ENCODE measurements around the gene ATP1B1.
A peak's percentile ranks its signal among the peaks of the same experiment; 100 is the strongest.

The ATP1B1 gene

DNA sequence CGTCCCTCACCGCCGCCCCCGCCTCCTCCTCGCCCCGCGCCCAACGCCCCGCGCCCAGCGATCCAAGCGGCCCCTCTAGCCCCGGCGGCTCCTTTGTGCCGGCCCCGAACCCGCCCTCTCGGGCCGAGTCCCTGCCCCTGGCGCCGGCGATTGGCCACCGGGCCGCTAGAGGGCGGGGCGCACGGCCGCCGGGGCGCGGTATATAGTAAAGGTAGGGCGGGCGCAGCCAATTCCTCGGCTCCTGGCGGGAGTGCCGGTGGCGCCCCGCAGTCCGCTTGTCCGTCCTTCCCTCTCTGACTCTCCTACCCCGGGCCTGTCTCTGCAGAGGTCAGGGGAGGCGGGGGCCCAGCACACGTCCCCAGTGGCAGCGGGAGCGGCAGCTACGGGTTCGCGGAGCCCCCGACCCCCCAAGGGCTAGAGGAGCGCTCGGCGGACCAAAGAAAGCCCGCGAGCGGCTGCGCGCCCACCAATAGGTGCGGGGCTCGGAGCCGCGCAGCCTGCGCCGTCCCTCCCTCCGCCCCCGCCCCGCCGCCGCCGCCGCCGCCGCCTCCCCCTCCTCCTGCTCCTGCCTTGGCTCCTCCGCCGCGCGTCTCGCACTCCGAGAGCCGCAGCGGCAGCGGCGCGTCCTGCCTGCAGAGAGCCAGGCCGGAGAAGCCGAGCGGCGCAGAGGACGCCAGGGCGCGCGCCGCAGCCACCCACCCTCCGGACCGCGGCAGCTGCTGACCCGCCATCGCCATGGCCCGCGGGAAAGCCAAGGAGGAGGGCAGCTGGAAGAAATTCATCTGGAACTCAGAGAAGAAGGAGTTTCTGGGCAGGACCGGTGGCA, at the start of gene ATP1B1:
ATP1B1 (plus strand) TSS at position 596 of the 826 bp plus-strand sequence; CDS start at position 736, 140 bp downstream.
- DNase-seq = peak; percentile 96

DNA sequence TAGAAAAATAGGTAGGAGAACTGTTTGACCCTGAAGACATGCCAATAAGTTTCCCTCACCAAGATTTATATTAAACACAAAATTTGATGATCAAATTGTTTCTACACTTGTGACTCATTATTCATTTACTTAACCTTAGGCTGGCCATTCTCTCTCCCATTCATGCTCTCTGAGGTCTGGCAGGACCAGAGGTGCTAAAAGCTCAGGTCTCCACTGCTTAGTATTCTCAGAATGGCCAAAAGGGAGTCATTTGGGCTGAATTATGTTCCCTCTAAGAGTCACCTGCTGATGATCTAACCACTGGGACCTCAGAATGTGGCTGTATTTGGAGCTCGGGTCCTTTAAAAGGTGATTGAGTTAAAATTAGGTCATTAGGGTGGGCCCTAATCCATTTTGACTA, 47.1 kb upstream of the ATP1B1 start:
- DNase-seq = no peak

DNA sequence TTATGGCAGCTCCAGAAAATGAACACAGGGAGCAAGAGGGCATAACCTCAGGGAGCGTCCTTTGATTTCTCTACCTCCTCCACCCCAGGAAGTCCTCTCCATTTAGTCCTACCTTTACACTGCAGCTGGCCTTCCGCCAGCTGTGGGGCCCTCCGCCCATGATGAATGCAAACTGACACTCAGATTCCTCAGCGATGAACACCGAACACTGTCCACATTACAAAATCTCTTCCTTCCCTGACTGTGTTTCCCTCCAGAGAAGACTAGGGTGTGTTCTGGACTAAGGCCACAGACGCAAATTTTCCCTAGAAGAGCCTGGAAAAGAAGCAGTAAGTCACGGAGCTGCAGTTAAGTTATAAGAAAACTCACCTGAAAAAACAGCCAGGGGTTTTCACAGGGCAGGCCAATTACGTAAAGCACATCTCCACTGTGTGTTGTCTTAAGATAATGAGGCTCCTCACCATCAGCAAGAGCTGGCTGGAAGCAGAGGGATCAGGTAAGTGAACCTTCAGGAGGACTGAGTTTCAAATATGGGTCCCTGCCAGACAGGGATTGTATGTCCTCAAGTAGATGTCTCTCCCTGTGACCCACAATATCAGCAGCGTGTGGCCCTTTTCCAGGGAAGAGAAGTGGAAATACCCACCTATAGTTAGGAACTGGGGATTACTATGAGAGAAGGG, 46.3 kb upstream of the ATP1B1 start:
- no peak for DNase-seq

DNA sequence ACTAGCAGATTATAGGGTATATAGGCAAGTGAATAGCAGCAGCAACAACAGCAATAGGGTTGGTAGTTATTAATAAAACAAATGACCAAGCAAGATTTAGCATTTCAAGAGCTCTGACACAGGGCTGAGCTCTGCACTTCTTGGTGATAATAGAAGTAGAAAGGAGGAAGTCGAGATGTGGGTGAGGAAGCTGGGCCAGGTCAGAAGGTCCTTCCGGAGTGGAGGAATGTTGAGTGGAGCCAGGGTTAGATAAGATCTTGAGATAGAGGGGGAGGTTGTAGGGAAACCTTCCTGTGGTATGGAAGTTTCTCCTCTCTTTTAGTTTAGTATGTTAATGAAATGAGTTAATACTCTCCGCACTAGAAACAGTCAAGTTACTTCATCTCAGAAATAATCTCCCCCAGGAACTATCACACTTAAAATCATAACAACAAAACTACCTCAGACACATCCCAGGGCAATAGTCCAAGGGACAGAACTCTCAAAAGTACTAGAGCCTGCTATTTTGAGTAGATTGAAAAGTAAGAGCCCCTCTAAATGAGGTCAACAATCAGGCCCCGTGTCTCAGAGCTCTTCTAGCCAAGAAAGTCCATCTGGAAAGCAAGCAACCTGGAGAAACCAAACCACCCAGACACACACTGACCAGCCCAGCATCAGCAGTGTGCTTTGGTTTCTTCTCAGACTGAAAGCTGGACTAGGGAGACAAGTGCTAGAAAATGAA, 45.4 kb upstream of the ATP1B1 start:
- no peak for DNase-seq

DNA sequence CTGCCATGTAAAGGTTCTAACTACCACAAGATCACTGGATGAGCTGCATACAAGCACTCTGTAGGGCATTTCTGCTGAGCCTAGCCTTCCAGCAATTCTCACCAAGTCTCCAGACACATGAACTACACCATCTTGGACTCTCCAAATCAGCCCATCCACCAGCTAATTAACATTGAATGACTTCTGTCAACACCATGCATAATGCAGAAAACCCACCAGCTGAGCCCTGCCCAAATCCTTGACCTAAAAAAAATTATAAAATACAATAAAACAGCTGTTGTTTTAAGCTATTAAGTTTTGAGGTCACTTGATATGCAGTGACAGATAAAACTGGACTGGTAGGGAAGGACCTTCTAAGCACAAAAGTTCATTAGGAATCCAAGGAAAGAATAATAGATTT, 44.3 kb upstream of the ATP1B1 start:
- no peak for DNase-seq

DNA sequence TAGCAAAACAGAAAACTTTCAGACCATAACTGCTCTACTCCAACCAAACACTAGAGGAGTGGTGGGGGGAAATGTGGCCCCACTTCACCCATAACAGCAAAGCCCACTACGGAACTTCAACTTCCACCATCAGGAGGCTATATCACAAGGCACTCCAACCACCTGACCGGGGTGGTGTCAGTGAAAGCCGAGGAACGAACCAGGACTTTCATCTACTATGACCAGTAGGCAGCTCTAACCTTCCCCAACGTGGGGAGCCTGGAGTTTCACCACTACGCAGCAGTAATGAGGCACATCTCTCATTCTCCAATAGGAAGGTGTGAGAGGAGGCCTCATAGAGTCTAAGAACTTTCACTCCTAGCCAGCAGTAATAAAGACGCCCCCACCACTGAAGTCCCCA, 42.4 kb upstream of the ATP1B1 start:
- DNase-seq = no peak

DNA sequence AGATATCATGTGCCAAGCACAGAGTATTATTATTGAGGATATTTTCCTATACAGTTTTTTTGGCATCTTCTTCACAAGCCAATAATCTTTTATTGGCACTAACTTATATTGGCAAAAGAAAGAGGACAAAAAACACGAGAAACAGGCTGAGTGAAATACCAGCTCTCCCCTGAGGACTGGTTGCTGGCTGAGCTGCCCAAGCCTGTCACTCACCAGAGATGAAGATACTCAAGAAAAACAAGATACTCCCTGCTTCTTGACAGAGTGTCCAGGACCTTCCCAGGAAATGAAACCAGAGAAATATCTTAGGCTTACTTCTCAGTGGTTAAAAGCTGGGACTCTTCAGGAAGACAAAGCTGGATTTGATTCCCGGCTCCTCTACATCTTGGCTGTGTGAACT, 35.9 kb upstream of the ATP1B1 start:
- DNase-seq = no peak

DNA sequence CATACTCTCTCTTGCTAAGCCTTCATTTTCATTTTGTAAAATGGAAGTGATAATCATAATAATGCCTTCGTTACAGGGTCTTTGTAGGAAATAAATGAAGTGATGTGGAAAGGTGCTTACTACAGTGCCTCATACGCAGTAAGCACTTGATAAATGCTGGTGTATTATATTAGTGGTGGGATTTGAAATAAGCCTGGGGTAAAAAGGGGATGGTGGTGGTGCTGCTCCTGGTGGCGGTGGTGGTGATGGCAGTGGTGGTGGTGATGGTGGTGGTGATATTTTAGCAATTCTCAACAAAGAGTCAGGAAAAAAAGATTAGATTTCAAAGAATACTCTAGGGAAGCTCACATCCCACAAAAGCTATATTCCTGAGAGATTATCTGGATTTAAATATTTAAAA, 35.5 kb upstream of the ATP1B1 start:
- DNase-seq = no peak

DNA sequence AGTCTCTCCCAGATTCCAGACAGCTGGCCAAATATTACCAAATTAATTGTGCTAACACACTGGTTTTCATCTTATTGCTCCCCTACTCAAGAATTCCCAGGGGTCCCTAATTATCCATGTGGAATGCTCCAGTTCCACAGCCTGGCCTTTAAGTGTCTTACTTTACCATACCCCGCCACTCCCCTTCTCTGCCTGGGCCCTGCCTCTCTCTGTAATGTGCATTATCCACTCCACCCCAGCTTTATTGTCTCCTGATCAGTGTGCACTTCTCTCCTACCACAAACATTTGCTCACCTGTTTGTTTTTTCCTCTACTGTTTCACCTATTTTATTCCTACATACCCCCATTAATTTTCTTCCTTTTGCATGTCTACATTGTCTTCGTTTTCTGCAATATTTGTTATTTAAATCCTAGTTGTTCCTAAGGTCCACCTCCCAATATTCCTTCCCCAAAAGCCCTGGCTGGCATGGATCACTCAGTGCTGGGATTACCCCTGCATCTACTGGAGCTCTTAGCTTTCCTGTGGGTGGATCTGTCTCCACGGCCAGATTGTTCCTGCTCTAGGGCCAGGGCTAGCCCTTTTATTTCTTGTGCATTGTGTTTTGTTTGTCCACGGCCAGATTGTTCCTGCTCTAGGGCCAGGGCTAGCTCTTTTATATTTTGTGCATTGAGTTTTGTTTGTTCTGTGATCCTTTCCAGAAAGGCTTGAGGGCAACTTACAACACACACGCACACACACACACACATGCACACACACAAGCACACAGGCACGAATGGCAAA, 33.4 kb upstream of the ATP1B1 start:
- DNase-seq = no peak

DNA sequence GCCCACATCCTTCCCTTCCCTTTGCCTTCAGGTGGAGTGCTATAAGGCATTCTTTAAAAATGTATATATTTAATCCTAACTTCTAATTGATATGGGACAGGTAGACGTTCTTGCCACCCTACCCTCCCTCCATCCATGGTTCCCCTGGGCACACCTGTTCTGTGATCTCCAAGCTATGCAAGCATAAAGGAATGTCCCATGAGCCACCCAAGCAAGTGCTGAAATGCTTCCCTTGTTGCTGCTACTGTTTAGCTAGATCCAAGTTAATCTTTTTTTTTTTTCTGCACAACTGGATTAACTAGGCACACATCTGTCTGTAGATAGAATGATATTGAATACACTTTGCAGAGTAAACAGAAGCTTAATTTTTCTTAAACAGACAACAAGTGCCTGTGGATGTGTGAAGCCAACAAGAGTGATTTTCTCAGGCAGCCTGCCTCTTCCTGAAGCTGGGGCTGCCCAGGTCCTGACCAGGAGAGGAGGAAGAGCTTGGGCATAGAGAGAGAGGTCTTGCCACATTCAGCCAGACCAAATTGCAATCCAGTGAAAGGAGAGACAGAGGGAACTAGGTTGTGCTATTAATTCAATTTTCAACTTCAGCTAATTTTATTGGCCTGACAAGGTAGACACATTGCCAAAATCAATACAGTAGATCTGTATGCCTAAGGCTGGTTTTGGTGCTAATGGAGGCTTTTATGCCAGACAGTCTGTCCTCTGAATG, 28.2 kb upstream of the ATP1B1 start:
- DNase-seq = no peak

DNA sequence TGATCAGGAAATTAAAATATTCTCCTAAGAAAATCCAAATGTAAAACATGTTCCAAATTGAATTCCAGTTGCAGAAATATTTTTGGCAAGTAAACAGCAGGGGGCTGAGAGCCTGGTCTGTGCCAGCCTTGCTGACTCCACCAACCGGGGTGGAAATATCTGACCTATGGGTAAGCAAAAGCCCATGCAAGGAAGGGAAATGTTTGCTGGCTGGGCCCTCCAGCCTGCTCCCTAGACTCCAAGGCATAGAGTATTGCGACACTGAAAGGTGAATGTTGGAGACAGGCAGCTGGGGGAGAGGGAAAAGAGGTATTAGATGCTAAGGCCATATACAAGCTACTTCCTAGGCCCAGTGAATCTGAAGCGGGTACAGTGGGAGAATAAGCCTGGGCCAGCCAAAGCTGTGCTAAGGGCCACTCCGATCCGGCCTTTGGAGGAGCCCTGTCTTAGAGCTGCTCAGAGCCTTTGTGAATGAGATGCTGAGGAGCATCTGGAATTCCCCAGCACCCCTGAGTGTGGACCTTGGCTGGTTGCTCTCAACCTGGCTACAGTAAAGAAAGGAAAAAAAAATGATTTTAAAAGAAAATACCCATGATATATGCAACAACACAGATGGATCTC, 24.9 kb upstream of the ATP1B1 start:
- DNase-seq = no peak

DNA sequence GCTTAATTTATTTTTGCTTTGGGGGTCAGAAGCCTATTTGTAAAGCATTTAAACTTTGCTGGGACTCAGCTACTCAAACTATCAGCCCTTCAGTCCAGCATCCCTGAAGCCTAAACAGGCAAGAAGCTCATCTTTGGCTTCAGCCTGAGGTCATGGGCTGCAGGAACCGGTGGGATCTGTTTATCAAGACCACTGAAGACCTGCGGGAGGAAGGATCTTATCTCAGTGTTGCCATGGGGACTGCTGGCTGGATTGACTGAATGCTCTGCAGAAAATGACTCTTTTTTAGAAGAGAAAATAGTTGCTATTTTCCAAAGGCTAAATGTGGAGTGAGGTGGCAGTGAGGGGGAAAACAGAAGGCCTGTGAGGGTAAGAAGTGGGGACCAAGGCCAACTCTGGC, 20.6 kb upstream of the ATP1B1 start:
- no peak for DNase-seq

DNA sequence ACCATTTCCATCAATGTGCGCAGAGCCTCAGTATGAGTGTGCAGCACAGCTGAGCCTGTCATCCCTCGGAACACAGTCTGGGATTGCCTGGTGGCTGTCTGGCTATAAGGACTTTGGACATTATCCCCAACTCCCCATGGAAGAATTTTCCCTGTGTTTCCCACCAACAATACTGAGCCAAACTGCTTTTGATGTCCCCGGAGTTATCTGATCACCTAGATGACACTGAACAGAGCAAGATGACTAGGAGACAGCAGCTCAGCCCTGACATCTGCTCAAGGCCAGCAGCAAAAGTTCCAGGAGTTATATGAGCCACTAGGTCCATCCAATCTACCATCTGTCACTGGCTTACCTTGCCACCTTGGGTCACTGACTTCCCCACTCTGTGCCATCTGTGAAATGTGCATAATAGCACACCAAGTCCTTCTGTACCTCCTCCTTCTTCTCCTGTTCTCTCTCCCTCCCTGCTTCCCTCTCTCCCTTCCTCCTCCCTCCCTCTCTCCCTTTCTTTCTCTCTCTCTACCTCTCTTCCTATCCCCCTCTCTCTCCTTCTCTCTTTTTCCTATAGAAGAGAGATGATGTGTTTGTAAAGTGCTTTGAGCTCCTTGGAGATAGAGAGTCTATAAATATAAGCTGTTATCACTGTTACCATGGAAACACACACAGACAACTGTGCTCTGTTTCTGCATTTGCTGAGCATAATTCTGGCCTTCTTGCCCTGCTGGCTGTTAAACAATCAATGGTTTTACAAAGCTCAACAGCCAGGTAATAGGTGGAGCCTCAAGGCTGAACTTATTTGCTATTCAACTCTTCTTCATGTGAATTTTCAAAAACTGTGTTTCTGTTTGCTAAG, 19.7 kb upstream of the ATP1B1 start:
- peak; percentile 14 for DNase-seq

DNA sequence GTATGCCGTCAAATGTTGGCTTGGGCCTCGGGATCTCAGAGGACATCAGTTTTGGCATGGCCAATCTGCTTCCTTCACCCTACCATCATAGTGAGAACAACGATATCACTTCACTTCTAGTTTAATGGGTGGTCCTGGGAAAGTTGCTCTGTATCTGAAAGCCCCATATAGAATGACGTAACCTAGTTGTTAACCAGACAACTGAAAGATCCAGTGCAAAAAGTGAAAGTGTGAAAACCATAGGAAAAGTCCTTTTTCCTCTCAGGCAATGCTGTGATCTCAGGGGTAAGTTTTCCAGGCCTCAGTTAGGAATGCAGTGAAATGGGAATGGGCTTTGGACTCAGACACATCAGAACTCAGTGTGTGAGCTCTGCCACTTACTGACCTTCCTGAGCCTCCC, 18.6 kb upstream of the ATP1B1 start:
- DNase-seq = no peak

DNA sequence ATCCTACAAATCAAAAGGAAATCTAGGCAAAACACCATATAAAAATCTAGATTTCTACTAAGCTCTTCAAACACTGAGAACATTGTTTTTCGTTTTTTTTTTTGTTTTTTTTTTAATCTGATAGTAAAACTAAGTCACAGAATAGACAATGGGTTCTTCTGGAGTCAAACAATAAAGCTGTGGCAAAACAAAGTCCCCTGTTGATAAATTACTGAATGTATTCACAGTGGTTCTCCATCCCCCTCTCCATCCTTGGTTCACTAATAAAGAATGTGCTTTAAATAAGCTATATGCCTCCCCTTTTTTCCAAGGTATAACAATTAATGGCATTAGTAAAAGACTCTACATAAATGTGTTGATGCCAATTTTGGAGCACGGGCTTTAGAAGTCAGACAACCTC, 16.7 kb upstream of the ATP1B1 start:
- no peak for DNase-seq

DNA sequence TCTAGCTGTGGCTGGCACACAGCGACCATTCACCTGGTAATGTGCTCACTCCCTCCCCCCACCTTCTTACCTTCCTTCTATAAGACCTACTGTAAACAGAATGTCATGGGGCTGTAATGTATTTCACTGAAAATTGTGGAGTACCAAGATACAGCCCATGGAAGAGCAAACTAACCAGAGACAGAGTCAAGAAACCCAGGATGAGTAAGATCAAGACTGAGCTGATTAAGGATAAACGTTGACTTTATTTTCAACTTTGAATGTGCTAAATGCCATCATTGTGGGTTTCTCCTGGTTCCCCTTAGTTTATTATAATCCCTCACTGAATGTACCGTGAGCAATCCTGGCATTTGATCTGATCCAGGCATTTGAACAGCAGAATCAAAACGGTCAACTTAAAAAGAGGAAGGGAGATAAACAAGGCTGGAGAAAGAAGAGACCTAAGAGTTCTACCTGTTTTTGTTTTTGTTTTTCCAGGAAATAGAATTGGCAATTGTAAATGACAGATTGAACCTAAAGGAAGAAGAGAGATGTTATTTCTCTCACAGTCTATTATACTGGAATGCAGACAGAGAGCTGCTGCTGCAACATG, 16.1 kb upstream of the ATP1B1 start:
- DNase-seq = no peak

DNA sequence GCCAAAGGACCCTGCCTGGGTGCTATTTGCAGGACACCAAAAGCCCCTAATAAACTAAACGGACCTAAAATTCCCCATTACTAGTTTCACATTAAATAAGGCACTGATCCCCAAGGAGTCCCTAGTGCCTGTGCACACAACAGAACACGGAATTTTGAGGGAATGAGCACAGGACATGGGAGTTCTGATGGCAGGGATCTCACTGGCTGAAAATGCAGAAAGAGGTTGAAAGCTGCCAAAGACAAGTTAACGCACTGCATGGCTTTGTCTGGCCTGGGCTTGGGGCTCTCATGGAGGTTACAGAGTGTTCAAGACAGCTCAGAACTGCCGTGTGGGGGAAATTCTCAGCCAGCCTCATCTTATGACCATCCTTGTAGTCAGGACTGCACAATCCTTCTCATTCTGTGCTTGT, 15.6 kb upstream of the ATP1B1 start:
- DNase-seq = no peak

DNA sequence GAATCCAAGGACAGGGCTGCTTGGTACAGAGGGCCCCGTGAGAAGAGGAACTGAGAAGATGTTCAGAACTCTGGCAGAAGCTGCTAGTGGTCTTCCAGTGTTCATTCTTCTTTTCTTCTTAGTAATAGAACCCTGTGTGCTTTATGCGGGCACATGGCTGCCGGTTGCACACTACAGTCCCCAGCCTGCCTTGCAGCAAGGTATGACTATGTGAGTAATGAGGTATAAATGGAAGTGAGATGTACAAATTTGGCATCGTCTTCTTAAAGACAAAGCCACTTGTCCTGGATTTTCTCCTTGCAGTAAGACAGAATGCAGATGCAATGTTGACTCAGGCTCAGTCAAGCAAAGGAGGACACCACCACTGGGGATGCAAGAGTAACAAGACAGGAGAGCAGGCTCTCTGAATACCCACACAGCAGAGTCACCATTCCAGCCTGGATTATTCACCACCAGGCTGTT, 15.0 kb upstream of the ATP1B1 start:
- no peak for DNase-seq

DNA sequence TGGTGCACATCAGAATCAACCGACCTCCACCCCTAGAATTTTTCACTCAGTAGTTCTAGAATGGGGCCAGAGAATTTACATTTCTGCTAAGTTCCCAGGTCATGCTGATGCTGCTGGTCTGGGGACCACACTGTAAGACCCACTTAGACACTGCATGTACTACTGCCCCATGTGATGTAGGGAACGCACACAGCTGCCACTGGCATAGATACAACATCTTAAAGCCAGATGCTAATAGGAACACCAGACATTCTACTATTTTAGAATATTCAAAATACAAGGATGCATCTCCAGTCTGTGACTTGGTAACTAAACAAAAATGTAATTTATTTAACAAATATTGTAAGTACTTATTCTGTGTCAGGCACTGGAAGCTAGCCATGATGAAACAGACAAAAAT, 14.1 kb upstream of the ATP1B1 start:
- DNase-seq = no peak

DNA sequence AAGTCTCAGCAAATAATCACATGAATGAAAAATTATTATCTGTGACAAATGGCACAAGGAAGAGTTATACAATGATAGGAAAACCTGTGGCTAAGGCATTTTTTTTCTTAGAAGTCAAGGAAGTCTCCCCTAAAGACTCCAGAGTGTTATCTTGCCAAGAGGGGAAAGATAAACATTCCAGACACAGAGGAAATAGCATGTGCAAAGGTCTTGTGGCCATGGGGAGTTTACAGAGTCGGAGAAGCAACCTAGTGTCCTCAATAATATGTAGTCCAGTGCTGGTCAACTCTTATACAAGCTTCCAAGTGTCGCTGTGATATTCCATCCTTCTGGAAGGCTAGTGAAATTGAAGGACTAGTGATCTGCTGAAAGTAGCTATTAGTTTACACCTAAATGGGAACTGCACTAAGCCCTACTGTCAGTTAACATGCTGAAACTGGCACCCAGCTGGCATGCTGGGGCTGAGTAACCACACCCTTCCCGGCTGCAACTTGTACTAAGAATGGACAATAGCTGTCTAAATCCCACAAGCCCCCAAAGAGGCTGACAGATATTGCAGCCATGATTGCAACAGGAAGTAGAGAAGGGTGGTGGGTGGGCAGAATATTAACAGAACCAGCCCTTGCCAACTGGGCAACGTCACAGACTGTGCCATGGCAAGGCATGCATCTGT, 11.5 kb upstream of the ATP1B1 start:
- DNase-seq = no peak
